ENCODE measurements around the gene RASSF3. TPM values are rescaled to one million over a fixed set of nuclear protein-coding genes. Genes with fewer than 3 reads are reported as not detected.

The RASSF3 gene
- total RNA-seq, 2 donors from 2014 or later, result 52.0 to 54.5 TPM

DNA sequence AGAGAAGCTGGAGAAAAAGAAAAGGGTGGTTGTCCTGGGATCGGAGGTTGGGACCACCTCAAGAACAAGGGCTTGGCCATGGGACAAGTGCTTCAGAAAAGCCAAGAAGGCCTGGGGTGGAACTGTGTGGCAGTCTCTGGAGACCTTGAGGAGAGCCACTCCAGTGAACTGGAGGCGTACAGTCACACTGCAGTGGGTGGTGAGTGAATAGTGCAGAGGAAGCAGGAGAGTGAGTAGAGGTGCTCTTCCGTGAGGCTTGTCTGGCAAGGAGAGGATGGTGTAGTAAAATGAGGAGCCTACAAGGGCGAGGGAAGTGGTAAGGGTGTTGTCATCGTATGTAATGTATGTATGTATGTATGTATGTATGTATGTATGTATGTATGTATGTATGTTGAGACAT is 20.9 kb downstream of the RASSF3 start:
- Mint-ChIP-seq H3K36me3 (ENCODE audit: low read depth) (peaks cover 40% of the 10 kb centered on the region), H3K4me1 (peaks cover 42% of the 10 kb centered on the region), H3K4me3 (no peak overlapping the region), H3K9me3 (peaks cover 12% of the 10 kb centered on the region), H3K27me3 (ENCODE audit: insufficient read depth) (no peaks in the 10 kb centered on the region), H3K27ac (no peak overlapping the region)
- no peaks in the 10 kb centered on the region for H3K27me3 ChIP-seq (ENCODE audit: control insufficient read depth, insufficient read depth, low read length, poor library complexity, severe bottlenecking)
- H3K9me3 ChIP-seq (ENCODE audit: control insufficient read depth, low read length), result peaks cover 9% of the 10 kb centered on the region
- peaks cover 4% of the 10 kb centered on the region for H3K36me3 ChIP-seq (ENCODE audit: control insufficient read depth, insufficient read depth, low read length)
- no peak overlapping the region for H3K27ac ChIP-seq (ENCODE audit: low read depth, low read length)
- TF ChIP-seq, protein P1, sequence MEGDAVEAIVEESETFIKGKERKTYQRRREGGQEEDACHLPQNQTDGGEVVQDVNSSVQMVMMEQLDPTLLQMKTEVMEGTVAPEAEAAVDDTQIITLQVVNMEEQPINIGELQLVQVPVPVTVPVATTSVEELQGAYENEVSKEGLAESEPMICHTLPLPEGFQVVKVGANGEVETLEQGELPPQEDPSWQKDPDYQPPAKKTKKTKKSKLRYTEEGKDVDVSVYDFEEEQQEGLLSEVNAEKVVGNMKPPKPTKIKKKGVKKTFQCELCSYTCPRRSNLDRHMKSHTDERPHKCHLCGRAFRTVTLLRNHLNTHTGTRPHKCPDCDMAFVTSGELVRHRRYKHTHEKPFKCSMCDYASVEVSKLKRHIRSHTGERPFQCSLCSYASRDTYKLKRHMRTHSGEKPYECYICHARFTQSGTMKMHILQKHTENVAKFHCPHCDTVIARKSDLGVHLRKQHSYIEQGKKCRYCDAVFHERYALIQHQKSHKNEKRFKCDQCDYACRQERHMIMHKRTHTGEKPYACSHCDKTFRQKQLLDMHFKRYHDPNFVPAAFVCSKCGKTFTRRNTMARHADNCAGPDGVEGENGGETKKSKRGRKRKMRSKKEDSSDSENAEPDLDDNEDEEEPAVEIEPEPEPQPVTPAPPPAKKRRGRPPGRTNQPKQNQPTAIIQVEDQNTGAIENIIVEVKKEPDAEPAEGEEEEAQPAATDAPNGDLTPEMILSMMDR (conservative IDR thresholded peaks at IDR 0.05), result no peak
- H3K4me3 ChIP-seq (ENCODE audit: low read length), result no peak overlapping the region
- peaks cover 7% of the 10 kb centered on the region for H3K4me1 ChIP-seq (ENCODE audit: control insufficient read depth, insufficient read depth, low read length)
- no peak overlapping the region for H3K9ac ChIP-seq (ENCODE audit: extremely low read depth, low read length, poor library complexity, severe bottlenecking)
- DNase-seq, result no peak
- WGBS, 2 experiments (ENCODE audit: insufficient coverage in 1 of 2, insufficient read length in 1 of 2), result 93% methylated on average over 5 of the region's 5 CpGs

DNA sequence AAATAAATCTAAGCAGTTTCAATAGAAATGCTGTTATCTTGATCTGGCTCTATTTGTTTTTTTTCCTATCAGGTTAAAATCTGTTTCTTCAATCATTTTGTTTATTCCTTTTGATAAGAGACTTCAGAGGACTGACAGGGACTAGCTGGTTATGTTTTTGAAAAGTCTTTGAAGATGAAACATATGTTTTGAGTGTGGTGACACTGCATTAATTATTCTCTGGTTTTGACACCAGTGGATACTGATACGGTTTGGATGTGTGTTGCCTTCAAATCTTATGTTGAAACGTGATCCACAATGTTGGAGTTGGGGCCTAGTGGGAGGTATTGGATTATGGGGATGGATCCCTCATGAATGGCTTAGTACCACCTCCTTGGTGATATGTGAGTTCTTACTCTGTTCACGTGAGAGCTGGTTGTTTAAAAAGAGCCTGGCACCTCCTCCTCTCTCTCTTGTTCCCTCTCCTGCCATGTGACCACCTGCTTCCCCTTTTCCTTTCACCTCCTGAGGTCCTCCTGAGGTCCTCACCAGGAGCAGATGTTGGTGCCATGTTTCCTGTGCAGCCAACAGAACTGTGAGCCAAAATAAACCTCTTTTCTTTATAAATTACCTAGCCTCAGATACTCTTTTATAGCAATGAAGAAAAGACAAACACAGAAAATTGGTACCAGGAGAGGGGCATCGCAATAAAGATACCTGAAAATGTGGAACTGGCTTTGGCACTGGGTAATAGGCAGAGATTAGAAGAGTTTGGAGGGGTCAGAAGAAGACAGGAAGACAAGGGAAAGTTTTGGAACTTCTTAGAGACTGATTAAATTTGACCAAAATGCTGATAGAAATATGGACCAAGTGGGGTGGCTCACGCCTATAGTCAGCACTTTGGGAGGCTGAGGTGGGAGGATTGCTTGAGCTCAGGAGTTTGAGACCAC is 23.0 kb downstream of the RASSF3 start:
- H3K4me3 Mint-ChIP-seq, result no peak overlapping the region
- Histone ChIP-seq H3K4me1 (ENCODE audit: control insufficient read depth, insufficient read depth, low read length) (peaks cover 7% of the 10 kb centered on the region), H3K36me3 (ENCODE audit: control insufficient read depth, insufficient read depth, low read length) (peaks cover 4% of the 10 kb centered on the region), H3K9ac (ENCODE audit: extremely low read depth, low read length, poor library complexity, severe bottlenecking) (no peak overlapping the region), H3K9me3 (ENCODE audit: control insufficient read depth, low read length) (peaks cover 9% of the 10 kb centered on the region), H3K27me3 (ENCODE audit: control insufficient read depth, insufficient read depth, low read length, poor library complexity, severe bottlenecking) (no peaks in the 10 kb centered on the region), H3K4me3 (ENCODE audit: low read length) (peak overlapping the region; percentile 44), H3K27ac (ENCODE audit: low read depth, low read length) (no peak overlapping the region)
- peaks cover 42% of the 10 kb centered on the region for H3K36me3 Mint-ChIP-seq (ENCODE audit: low read depth)
- H3K9me3 Mint-ChIP-seq, result peaks cover 12% of the 10 kb centered on the region
- DNase-seq, result no peak
- H3K27ac Mint-ChIP-seq, result peak overlapping the region; percentile 23
- H3K27me3 Mint-ChIP-seq (ENCODE audit: insufficient read depth), result no peaks in the 10 kb centered on the region
- whole genome bisulfite sequencing, 2 experiments (ENCODE audit: insufficient coverage in 1 of 2, insufficient read length in 1 of 2), result 85 to 96% methylated on average over 4 to 5 of the region's 5 CpGs
- H3K4me1 Mint-ChIP-seq, result peaks cover 36% of the 10 kb centered on the region
- TF ChIP-seq, protein P1 (conservative IDR thresholded peaks at IDR 0.05), result no peak

- Mint-ChIP-seq H3K27me3 (ENCODE audit: insufficient read depth) (no peaks in the 10 kb centered on the region), H3K36me3 (ENCODE audit: low read depth) (peaks cover 43% of the 10 kb centered on the region), H3K27ac (no peak overlapping the region), H3K4me1 (peaks cover 36% of the 10 kb centered on the region), H3K9me3 (peaks cover 12% of the 10 kb centered on the region), H3K4me3 (no peak overlapping the region)
- peak; percentile 66 for DNase-seq
- H3K36me3 ChIP-seq (ENCODE audit: control insufficient read depth, insufficient read depth, low read length), result peaks cover 4% of the 10 kb centered on the region
- H3K9me3 ChIP-seq (ENCODE audit: control insufficient read depth, low read length), result peaks cover 9% of the 10 kb centered on the region
- H3K4me1 ChIP-seq (ENCODE audit: control insufficient read depth, insufficient read depth, low read length), result peaks cover 7% of the 10 kb centered on the region
- TF ChIP-seq, protein P1 (conservative IDR thresholded peaks at IDR 0.05), result no peak
- no peak overlapping the region for H3K27ac ChIP-seq (ENCODE audit: low read depth, low read length)
- no peak overlapping the region for H3K9ac ChIP-seq (ENCODE audit: extremely low read depth, low read length, poor library complexity, severe bottlenecking)
- H3K27me3 ChIP-seq (ENCODE audit: control insufficient read depth, insufficient read depth, low read length, poor library complexity, severe bottlenecking), result no peaks in the 10 kb centered on the region
- H3K4me3 ChIP-seq (ENCODE audit: low read length), result peak overlapping the region; percentile 44
Measured at GRCh38 chr12:64633940-64634337, 23.6 kb downstream of the RASSF3 start.

Measured in endodermal cell (in vitro differentiated cells).